ENCODE measurements around the gene IFNG. TPM values are rescaled to one million over a fixed set of nuclear protein-coding genes. Genes with fewer than 3 reads are reported as not detected.

IFNG gene
- total RNA-seq, 1 donor from 2014 or later: not detected

DNA sequence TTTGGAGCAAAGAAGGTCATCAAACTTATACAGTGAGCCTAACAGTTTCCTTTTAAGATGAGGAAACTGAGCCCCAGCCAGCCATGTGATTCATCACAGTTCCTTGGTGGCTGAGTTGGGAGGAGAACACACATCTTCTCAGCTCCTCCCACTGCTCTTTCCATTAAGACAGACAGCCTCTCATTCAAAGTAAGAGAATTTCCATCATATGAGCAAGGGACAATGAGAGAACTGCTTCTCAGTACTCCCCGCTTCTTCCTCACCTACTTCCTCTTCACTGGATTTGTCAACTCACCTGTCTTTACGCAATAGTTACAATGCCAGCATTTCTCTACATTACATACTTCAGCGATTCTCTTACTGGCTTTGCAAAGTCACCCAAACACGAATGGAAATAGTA, 2.2 kb downstream of the IFNG start:
- no peak for FAIRE-seq
- no peaks in the 10 kb centered on the region for H3K79me2 ChIP-seq (ENCODE audit: insufficient read depth, low read length)
- H3K27ac ChIP-seq (ENCODE audit: low read depth, low read length): no peak overlapping the region
- H3K9me3 ChIP-seq (ENCODE audit: insufficient read depth, low read depth, low read length): no peaks in the 10 kb centered on the region
- peaks cover 12% of the 10 kb centered on the region for H3K27me3 ChIP-seq (ENCODE audit: insufficient read depth, low read length)
- H3K36me3 ChIP-seq (ENCODE audit: insufficient read depth, low read length): no peaks in the 10 kb centered on the region
- no peak overlapping the region for H3K4me3 ChIP-seq (ENCODE audit: insufficient read depth, low read depth, low read length)
- H3K4me1 Mint-ChIP-seq (ENCODE audit: low read depth, unreplicated experiment): peaks cover 4% of the 10 kb centered on the region
- H3K4me2 ChIP-seq (ENCODE audit: low read length): no peak overlapping the region
- H3K27me3 Mint-ChIP-seq (ENCODE audit: low read depth, unreplicated experiment): no peaks in the 10 kb centered on the region
- no peak for DNase-seq (ENCODE audit: low read depth)
- H3K4me1 ChIP-seq (ENCODE audit: insufficient read depth, low read length): no peaks in the 10 kb centered on the region
- no peak overlapping the region for H3K9ac ChIP-seq (ENCODE audit: low read length)
- TF ChIP-seq, protein P1, sequence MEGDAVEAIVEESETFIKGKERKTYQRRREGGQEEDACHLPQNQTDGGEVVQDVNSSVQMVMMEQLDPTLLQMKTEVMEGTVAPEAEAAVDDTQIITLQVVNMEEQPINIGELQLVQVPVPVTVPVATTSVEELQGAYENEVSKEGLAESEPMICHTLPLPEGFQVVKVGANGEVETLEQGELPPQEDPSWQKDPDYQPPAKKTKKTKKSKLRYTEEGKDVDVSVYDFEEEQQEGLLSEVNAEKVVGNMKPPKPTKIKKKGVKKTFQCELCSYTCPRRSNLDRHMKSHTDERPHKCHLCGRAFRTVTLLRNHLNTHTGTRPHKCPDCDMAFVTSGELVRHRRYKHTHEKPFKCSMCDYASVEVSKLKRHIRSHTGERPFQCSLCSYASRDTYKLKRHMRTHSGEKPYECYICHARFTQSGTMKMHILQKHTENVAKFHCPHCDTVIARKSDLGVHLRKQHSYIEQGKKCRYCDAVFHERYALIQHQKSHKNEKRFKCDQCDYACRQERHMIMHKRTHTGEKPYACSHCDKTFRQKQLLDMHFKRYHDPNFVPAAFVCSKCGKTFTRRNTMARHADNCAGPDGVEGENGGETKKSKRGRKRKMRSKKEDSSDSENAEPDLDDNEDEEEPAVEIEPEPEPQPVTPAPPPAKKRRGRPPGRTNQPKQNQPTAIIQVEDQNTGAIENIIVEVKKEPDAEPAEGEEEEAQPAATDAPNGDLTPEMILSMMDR (IDR thresholded peaks at IDR 0.05; ENCODE audit: insufficient read depth, low read depth, low read length): no peak
- peaks cover 2% of the 10 kb centered on the region for H3K9me3 Mint-ChIP-seq (ENCODE audit: unreplicated experiment)
- no peaks in the 10 kb centered on the region for H3K36me3 Mint-ChIP-seq (ENCODE audit: low read depth, unreplicated experiment)
- H3K4me3 Mint-ChIP-seq (ENCODE audit: unreplicated experiment): no peak overlapping the region
- H4K20me1 ChIP-seq (ENCODE audit: insufficient read depth, low read length): no peaks in the 10 kb centered on the region
- no peak overlapping the region for H2AFZ ChIP-seq (ENCODE audit: low read depth, low read length)
- no peak overlapping the region for H3K27ac Mint-ChIP-seq (ENCODE audit: unreplicated experiment)

DNA sequence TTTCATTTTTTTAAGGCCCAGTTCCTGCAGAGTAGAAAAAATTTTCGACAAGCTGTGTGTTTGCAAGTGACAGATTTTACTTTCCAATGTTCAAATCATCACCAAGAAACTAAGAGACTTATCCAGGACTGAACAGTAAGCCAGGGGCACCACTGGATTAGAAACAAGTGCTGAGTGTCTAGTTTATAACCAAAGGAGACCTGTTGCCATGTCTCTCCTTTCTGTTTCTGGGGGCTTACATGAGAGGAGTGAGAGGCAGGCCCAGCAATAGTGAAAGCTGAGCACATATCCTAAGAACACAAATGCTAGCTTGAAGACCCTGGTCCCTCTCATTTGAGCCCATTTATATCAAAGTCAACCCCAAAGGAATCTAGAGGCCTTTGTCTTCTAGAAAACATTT, 2.9 kb downstream of the IFNG start:
- H3K4me3 ChIP-seq (ENCODE audit: insufficient read depth, low read depth, low read length): no peak overlapping the region
- H3K36me3 ChIP-seq (ENCODE audit: insufficient read depth, low read length): no peaks in the 10 kb centered on the region
- no peaks in the 10 kb centered on the region for H3K4me1 ChIP-seq (ENCODE audit: insufficient read depth, low read length)
- Mint-ChIP-seq H3K4me1 (ENCODE audit: low read depth, unreplicated experiment) (peaks cover under 1% of the 10 kb centered on the region), H3K27ac (ENCODE audit: unreplicated experiment) (no peak overlapping the region), H3K36me3 (ENCODE audit: low read depth, unreplicated experiment) (no peaks in the 10 kb centered on the region), H3K4me3 (ENCODE audit: unreplicated experiment) (no peak overlapping the region), H3K9me3 (ENCODE audit: unreplicated experiment) (peaks cover 6% of the 10 kb centered on the region), H3K27me3 (ENCODE audit: low read depth, unreplicated experiment) (no peaks in the 10 kb centered on the region)
- H3K27ac ChIP-seq (ENCODE audit: low read depth, low read length): no peak overlapping the region
- no peak overlapping the region for H2AFZ ChIP-seq (ENCODE audit: low read depth, low read length)
- TF ChIP-seq, protein P1 (IDR thresholded peaks at IDR 0.05; ENCODE audit: insufficient read depth, low read depth, low read length): no peak
- DNase-seq (ENCODE audit: low read depth): no peak
- H3K9ac ChIP-seq (ENCODE audit: low read length): no peak overlapping the region
- H4K20me1 ChIP-seq (ENCODE audit: insufficient read depth, low read length): no peaks in the 10 kb centered on the region
- H3K9me3 ChIP-seq (ENCODE audit: insufficient read depth, low read depth, low read length): no peaks in the 10 kb centered on the region
- no peak overlapping the region for H3K4me2 ChIP-seq (ENCODE audit: low read length)
- H3K27me3 ChIP-seq (ENCODE audit: insufficient read depth, low read length): peaks cover 13% of the 10 kb centered on the region
- FAIRE-seq: no peak
- no peaks in the 10 kb centered on the region for H3K79me2 ChIP-seq (ENCODE audit: insufficient read depth, low read length)

DNA sequence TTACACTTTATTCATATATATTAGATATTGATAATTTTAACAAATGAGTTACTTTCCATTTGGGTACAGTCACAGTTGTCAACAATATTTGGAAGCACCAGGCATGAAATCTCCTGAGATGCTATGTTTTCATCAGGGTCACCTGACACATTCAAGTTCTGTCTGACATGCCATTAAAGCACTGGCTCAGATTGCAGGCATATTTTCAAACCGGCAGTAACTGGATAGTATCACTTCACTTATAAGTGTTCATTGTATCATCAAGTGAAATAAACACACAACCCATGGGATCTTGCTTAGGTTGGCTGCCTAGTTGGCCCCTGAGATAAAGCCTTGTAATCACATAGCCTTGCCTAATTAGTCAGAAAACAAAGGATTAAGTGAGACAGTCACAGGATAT, 4.8 kb downstream of the IFNG start:
- no peaks in the 10 kb centered on the region for H3K9me3 ChIP-seq (ENCODE audit: insufficient read depth, low read depth, low read length)
- no peak overlapping the region for H3K9ac ChIP-seq (ENCODE audit: low read length)
- H3K36me3 Mint-ChIP-seq (ENCODE audit: low read depth, unreplicated experiment): no peaks in the 10 kb centered on the region
- H3K4me1 ChIP-seq (ENCODE audit: insufficient read depth, low read length): no peaks in the 10 kb centered on the region
- FAIRE-seq (no peak), DNase-seq (ENCODE audit: low read depth) (no peak)
- H3K27ac ChIP-seq (ENCODE audit: low read depth, low read length): no peak overlapping the region
- H3K27me3 Mint-ChIP-seq (ENCODE audit: low read depth, unreplicated experiment): no peaks in the 10 kb centered on the region
- no peaks in the 10 kb centered on the region for H3K79me2 ChIP-seq (ENCODE audit: insufficient read depth, low read length)
- H2AFZ ChIP-seq (ENCODE audit: low read depth, low read length): no peak overlapping the region
- no peak overlapping the region for H3K4me3 Mint-ChIP-seq (ENCODE audit: unreplicated experiment)
- TF ChIP-seq EZH2 (IDR thresholded peaks at IDR 0.05; ENCODE audit: insufficient read depth, low read length): no peak
- TF ChIP-seq, protein P1 (IDR thresholded peaks at IDR 0.05; ENCODE audit: insufficient read depth, low read depth, low read length): no peak
- no peaks in the 10 kb centered on the region for H3K4me1 Mint-ChIP-seq (ENCODE audit: low read depth, unreplicated experiment)
- H3K4me2 ChIP-seq (ENCODE audit: low read length): no peak overlapping the region
- peaks cover 8% of the 10 kb centered on the region for H3K9me3 Mint-ChIP-seq (ENCODE audit: unreplicated experiment)
- H3K4me3 ChIP-seq (ENCODE audit: insufficient read depth, low read depth, low read length): no peak overlapping the region
- H3K27me3 ChIP-seq (ENCODE audit: insufficient read depth, low read length): peaks cover 15% of the 10 kb centered on the region
- no peaks in the 10 kb centered on the region for H4K20me1 ChIP-seq (ENCODE audit: insufficient read depth, low read length)
- no peak overlapping the region for H3K27ac Mint-ChIP-seq (ENCODE audit: unreplicated experiment)
- H3K36me3 ChIP-seq (ENCODE audit: insufficient read depth, low read length): no peaks in the 10 kb centered on the region
